ENCODE data around the gene ALG1. TPM values are rescaled to one million over a fixed set of nuclear protein-coding genes. Genes with fewer than 3 reads are reported as not detected.
A peak's percentile ranks its signal among the peaks of the same experiment; 100 is the strongest.
"Not testable (repeated sequence)": the region's sequence is repeated elsewhere in the genome, so short reads cannot be mapped to it uniquely, and the experiment has no call there.

ALG1 gene
- total RNA-seq, 1 donor, result 41.9 TPM

- no peak for DNase-seq (ENCODE audit: low read depth)
- no peak for TF ChIP-seq CTCF (IDR thresholded peaks at IDR 0.05; ENCODE audit: insufficient read depth, low read depth, low read length)
- H3K4me3 ChIP-seq (ENCODE audit: low read depth, low read length), result peak overlapping the region; percentile 83
Measured at GRCh38 chr16:5072334-5073278, 963 bp downstream of the ALG1 start.

GRCh38 chr16:5073279-5073629 is 1.6 kb downstream of the ALG1 start:
- no peak overlapping the region for H3K4me3 ChIP-seq (ENCODE audit: low read depth, low read length)
- DNase-seq (ENCODE audit: low read depth), result no peak
- TF ChIP-seq CTCF (IDR thresholded peaks at IDR 0.05; ENCODE audit: insufficient read depth, low read depth, low read length), result no peak

- not testable (repeated sequence) for H3K4me3 ChIP-seq (ENCODE audit: low read depth, low read length); DNase-seq (ENCODE audit: low read depth)
Measured at GRCh38 chr16:5073771-5074170, 2.1 kb downstream of the ALG1 start.

GRCh38 chr16:5075637-5076036 is 4.0 kb downstream of the ALG1 start:
- TF ChIP-seq CTCF (IDR thresholded peaks at IDR 0.05; ENCODE audit: insufficient read depth, low read depth, low read length), result peak; percentile 5
- DNase-seq (ENCODE audit: low read depth), result no peak

GRCh38 chr16:5077304-5077703 is 5.7 kb downstream of the ALG1 start:
- TF ChIP-seq CTCF (IDR thresholded peaks at IDR 0.05; ENCODE audit: insufficient read depth, low read depth, low read length), result no peak
- DNase-seq (ENCODE audit: low read depth), result no peak
- H3K4me3 ChIP-seq (ENCODE audit: low read depth, low read length), result no peak overlapping the region

More at GRCh38 chr16:5075637-5076036, 4.0 kb downstream of the ALG1 start:
- no peak overlapping the region for H3K4me3 ChIP-seq (ENCODE audit: low read depth, low read length)

- DNase-seq (ENCODE audit: low read depth), result no peak
- H3K4me3 ChIP-seq (ENCODE audit: low read depth, low read length), result no peak overlapping the region
- TF ChIP-seq CTCF (IDR thresholded peaks at IDR 0.05; ENCODE audit: insufficient read depth, low read depth, low read length), result no peak
Measured at GRCh38 chr16:5078626-5079025, 7.0 kb downstream of the ALG1 start.

GRCh38 chr16:5080461-5080860 is 8.8 kb downstream of the ALG1 start:
- DNase-seq (ENCODE audit: low read depth); H3K4me3 ChIP-seq (ENCODE audit: low read depth, low read length): not testable (repeated sequence)

- not testable (repeated sequence) for H3K4me3 ChIP-seq (ENCODE audit: low read depth, low read length); DNase-seq (ENCODE audit: low read depth)
Measured at GRCh38 chr16:5080996-5081395, 9.4 kb downstream of the ALG1 start.

GRCh38 chr16:5083646-5084045 is 12.0 kb downstream of the ALG1 start:
- DNase-seq (ENCODE audit: low read depth); H3K4me3 ChIP-seq (ENCODE audit: low read depth, low read length): not testable (repeated sequence)

- DNase-seq (ENCODE audit: low read depth); H3K4me3 ChIP-seq (ENCODE audit: low read depth, low read length): not testable (repeated sequence)
Measured at GRCh38 chr16:5084099-5084731, 12.6 kb downstream of the ALG1 start.

All from fibroblast of villous mesenchyme (primary cell).